Ovary (tissue), 9 donors: Measurements from ENCODE around the gene LIPC. TPM values are rescaled to one million over a fixed set of nuclear protein-coding genes. Genes with fewer than 3 reads are reported as not detected.

Source experiments
- DNase-seq, 5 donors: peaks; one replicate each; pipeline ENCODE4 v3.0.0-alpha.2; 2019 to 2020
- H3K27ac ChIP-seq, 2 donors: fragments of 200-600 bp; one replicate each; pipeline versions ENCODE4 v1.5.1 to v1.8.0; 2019 to 2022
- H3K27me3 ChIP-seq: fragments of 200-600 bp; one replicate; pipeline ENCODE4 v1.8.0; 2022
- H3K36me3 ChIP-seq: fragments of 200-600 bp; sonication (generic); one replicate; pipeline ENCODE4 v1.5.1; 2019
- H3K4me1 ChIP-seq: one replicate; pipeline ENCODE4 v1.8.1; 2013; ENCODE audit warnings: mild to moderate bottlenecking, moderate library complexity; ENCODE audit not compliant: insufficient read depth
- H3K4me3 ChIP-seq: fragments of 200-600 bp; sonication (generic); one replicate; pipeline ENCODE4 v1.5.1; 2017
- H3K9me3 ChIP-seq, 2 donors: fragments of 200-600 bp in 1 of 2; sonication (generic) in 1 of 2; one replicate each; pipeline versions ENCODE4 v1.5.1 to v1.8.1; 2013 to 2019; ENCODE audit warnings: mild to moderate bottlenecking in 1 of 2, moderate library complexity in 1 of 2
- EP300 ChIP-seq: sonication (generic); formaldehyde crosslinking; IDR thresholded peaks from one replicate; pipeline ENCODE4 v1.6.1; 2017; ENCODE audit warnings: antibody characterized with exemption
- POLR2A ChIP-seq: fragments of 450-650 bp; IDR thresholded peaks from one replicate; pipeline ENCODE4 v1.6.1; 2017; ENCODE audit warnings: antibody characterized with exemption, mild to moderate bottlenecking, moderate library complexity
- WGBS, 3 donors: extraction: QIAGEN DNeasy Blood & Tissue Kit in 1 of 3; methylation state at CpG; one replicate each; pipeline versions ENCODE4 v1.1.5 to v1.1.7; 2013 to 2017; 5-methylcytosine and 5-hydroxymethylcytosine counted together
- intact Hi-C, 4 donors: fragments of 100-400 bp; cut with DNase I; formaldehyde crosslinking; loops; one replicate each; pipeline versions ENCODE4 v1.11.0 to v1.15.1; 2022 to 2023
- polyA plus RNA-seq, 2 donors: library from polyadenylated mRNA; stranded (reverse); fragments of 200-250 nt in 1 of 2; fragments of 350-450 nt in 1 of 2; fragmentation: Illumina TruSeq in 1 of 2; extraction: RNeasy Lipid Tissue Mini Kit (QIAGEN cat#74804) in 1 of 2; gene quantifications; one replicate each; pipeline ENCODE4 v1.2.3, GENCODE V29; 2013 to 2014
- total RNA-seq, 7 donors: library from RNA; depleted of rRNA in 2 of 7; stranded (reverse); fragments of >200 nt in 2 of 7; fragmentation: NEBNext Ultra II Directional in 3 of 7; extraction: Animal tissue kit (Norgen Biotek cat#: 25700) in 3 of 7; gene quantifications; one replicate each; pipeline versions ENCODE4 v1.1.0 to v1.2.4, GENCODE V29; 2016 to 2023
- TF ChIP-seq, protein P1 (sequence below), 3 donors: fragments of 450-650 bp in 2 of 3; fragments of 200-600 bp in 1 of 3; IDR thresholded peaks; one replicate each; pipeline versions ENCODE4 v1.5.1 to v1.8.0; 2016 to 2022; ENCODE audit warnings: antibody characterized with exemption in 3 of 3, mild to moderate bottlenecking in 1 of 3
- donor health status: DM: no; HTN: no; CAD: no; lungs with moderate emphysema.
- donor health status: DM: no; HTN: no; CAD: no.
- donor health status: Bipolar disorder and iron deficiency.
- donor health status: DM: yes; HTN: yes; CAD: no.
- donor health status: DM: no; HTN: no; CAD: no.
- donor health status: DM: yes; HTN: yes; CAD: no.

The LIPC gene
- total and polyA plus RNA-seq, 9 donors: 0.28 to 1.1 (median 0.72) TPM

DNA sequence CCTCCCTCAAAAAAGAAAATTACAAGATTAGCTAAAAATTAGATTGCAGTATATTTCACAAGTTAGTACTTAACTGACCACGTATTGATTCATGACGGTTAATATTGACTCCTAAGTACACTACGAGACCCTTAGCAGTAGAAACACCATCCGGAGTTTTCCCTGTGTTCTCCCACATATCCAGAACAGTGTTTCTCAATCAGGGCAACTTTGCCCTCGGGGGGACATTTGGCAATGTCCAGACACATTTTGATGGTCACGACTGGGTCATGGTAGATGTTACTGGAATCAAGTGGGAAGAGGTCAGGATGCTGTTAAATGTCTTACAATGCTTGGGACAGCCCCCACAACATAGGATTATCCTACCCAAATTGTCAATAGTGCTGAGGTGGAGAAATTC is 40.7 kb upstream of the LIPC start:
- H3K27me3 ChIP-seq: no peaks in the 10 kb centered on the region
- no peak overlapping the region for H3K4me3 ChIP-seq
- intact Hi-C loops: no loop called here
- H3K9me3 ChIP-seq: no peaks in the 10 kb centered on the region
- DNase-seq: no peak
- 87 to 96% (median 90%) methylated on average over 6 of the region's 6 CpGs for WGBS, 3 donors
- TF ChIP-seq EP300 (no peak), POLR2A (no peak)
- TF ChIP-seq, protein P1, sequence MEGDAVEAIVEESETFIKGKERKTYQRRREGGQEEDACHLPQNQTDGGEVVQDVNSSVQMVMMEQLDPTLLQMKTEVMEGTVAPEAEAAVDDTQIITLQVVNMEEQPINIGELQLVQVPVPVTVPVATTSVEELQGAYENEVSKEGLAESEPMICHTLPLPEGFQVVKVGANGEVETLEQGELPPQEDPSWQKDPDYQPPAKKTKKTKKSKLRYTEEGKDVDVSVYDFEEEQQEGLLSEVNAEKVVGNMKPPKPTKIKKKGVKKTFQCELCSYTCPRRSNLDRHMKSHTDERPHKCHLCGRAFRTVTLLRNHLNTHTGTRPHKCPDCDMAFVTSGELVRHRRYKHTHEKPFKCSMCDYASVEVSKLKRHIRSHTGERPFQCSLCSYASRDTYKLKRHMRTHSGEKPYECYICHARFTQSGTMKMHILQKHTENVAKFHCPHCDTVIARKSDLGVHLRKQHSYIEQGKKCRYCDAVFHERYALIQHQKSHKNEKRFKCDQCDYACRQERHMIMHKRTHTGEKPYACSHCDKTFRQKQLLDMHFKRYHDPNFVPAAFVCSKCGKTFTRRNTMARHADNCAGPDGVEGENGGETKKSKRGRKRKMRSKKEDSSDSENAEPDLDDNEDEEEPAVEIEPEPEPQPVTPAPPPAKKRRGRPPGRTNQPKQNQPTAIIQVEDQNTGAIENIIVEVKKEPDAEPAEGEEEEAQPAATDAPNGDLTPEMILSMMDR (IDR thresholded peaks at IDR 0.05): no peak
- H3K36me3 ChIP-seq: no peaks in the 10 kb centered on the region
- no peak overlapping the region for H3K27ac ChIP-seq
- H3K4me1 ChIP-seq: no peaks in the 10 kb centered on the region

DNA sequence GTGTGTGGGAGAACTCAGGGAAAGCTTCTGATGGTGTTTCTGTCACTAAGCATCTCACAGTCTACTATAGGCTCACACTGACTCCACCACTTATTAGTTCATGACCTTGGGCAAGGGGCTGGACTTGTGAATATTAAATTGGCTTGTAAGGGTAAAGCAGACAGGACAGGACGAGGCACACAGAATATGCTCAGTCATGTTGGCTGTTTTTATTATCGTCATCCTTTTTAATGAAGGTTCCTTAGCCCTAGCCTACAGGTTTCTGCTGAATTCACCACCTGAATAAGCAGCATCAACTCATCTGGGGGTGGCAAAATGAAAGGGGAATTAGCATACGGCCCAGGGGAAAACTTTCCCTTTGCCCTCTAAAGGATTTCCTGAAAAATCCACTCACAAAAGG is 39.6 kb upstream of the LIPC start:
- DNase-seq: no peak
- H3K4me1 ChIP-seq: no peaks in the 10 kb centered on the region
- WGBS, 3 donors: 81 to 96% (median 92%) methylated on average over 3 of the region's 3 CpGs
- TF ChIP-seq POLR2A: no peak
- TF ChIP-seq, protein P1 (IDR thresholded peaks at IDR 0.05): no peak
- no peak for TF ChIP-seq EP300
- no peak overlapping the region for H3K4me3 ChIP-seq
- no peaks in the 10 kb centered on the region for H3K9me3 ChIP-seq
- no peaks in the 10 kb centered on the region for H3K36me3 ChIP-seq
- H3K27ac ChIP-seq: no peak overlapping the region
- no peaks in the 10 kb centered on the region for H3K27me3 ChIP-seq
- intact Hi-C loops: no loop called here

DNA sequence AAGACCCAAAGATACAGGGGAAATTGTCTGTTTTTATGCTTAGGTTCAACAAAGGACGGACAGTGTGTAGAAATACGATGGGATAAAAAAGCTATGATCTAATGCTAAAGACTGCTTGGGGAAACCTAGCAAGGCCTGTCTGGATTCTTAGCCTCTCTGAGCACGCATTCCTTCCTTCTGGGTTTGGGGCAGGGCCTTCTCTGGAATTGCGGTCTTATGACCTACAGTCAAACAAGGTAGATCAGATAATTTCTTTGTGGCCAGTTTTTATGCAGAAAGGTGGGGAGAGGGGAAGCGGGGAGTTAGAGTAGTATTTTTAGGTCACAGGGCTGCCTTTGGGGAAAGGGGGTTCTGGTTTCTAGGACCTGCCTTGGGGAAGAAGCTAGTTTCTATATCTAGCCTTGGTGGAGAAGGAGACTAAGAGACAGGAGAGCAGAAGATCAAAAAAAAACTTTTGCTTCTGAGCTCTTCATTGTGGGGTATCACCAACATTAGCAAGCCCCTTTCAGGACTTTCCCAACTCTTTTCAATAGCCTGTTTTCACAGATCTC is 39.1 kb upstream of the LIPC start:
- no peak overlapping the region for H3K27ac ChIP-seq
- WGBS, 3 donors: 94 to 96% (median 95%) methylated on average over 5 of the region's 5 CpGs

DNA sequence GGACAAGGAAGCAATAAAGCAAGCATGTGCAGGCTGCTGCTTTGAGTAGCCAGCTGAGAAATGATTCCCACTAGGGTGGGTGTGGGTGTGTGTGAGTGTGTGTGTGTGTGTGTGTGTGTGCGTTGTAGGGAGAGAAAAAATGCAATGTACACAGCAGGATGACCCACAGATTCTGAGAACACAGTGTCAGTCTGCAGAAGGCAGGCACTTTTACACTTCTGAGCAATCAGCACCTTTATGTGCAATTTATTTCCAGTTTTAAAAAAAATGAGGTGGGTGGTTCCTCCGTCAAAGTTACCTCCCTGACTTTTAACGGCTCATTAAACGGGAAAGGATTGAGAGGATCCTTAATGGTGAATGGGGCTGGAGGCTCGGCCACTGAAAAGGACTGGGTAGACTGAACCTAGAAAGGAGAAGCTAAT is 38.5 kb upstream of the LIPC start:
- TF ChIP-seq, protein P1 (IDR thresholded peaks at IDR 0.05): no peak
- TF ChIP-seq POLR2A (no peak), EP300 (no peak)
- intact Hi-C loops: no loop called here
- no peak for DNase-seq
- Histone ChIP-seq H3K4me1 (no peaks in the 10 kb centered on the region), H3K27me3 (no peaks in the 10 kb centered on the region), H3K9me3 (no peaks in the 10 kb centered on the region), H3K27ac (no peak overlapping the region), H3K36me3 (no peaks in the 10 kb centered on the region), H3K4me3 (no peak overlapping the region)
- WGBS, 3 donors: 34 to 53% (median 51%) methylated on average over 5 of the region's 5 CpGs

More for the DNA sequence above, 39.1 kb upstream of the LIPC start:
- Histone ChIP-seq H3K4me1 (no peaks in the 10 kb centered on the region), H3K27me3 (no peaks in the 10 kb centered on the region), H3K9me3 (no peaks in the 10 kb centered on the region), H3K4me3 (no peak overlapping the region), H3K36me3 (no peaks in the 10 kb centered on the region)
- intact Hi-C loops: no loop called here
- no peak for TF ChIP-seq POLR2A
- TF ChIP-seq, protein P1 (IDR thresholded peaks at IDR 0.05): no peak
- TF ChIP-seq EP300: no peak
- DNase-seq: no peak
